Sigmoid colon (tissue), 4 donors: ENCODE results near the gene GTPBP4.

Experiments
- EP300 ChIP-seq, 4 donors: sonication (generic); formaldehyde crosslinking; IDR thresholded peaks; one replicate each; pipeline ENCODE4 v1.6.1; 2017; ENCODE audit warnings: antibody characterized with exemption in 4 of 4
- POLR2A ChIP-seq, 2 donors: fragments of 450-650 bp; IDR thresholded peaks; one replicate each; pipeline ENCODE4 v1.6.1; 2016; ENCODE audit warnings: antibody characterized with exemption in 2 of 2, mild to moderate bottlenecking in 2 of 2, moderate library complexity in 2 of 2
- POLR2AphosphoS5 ChIP-seq, 4 donors: sonication (generic); formaldehyde crosslinking; IDR thresholded peaks; one replicate each; pipeline ENCODE4 v1.6.1; 2017; ENCODE audit warnings: antibody characterized with exemption in 4 of 4
- TF ChIP-seq, protein P1 (sequence below), 4 experiments: fragments of 450-650 bp in 3 of 4; fragments of 200-600 bp in 1 of 4; IDR thresholded peaks; one replicate each; pipeline ENCODE4 v1.5.1; 2016 to 2019; ENCODE audit warnings: antibody characterized with exemption in 4 of 4, mild to moderate bottlenecking in 3 of 4, moderate library complexity in 2 of 4

DNA sequence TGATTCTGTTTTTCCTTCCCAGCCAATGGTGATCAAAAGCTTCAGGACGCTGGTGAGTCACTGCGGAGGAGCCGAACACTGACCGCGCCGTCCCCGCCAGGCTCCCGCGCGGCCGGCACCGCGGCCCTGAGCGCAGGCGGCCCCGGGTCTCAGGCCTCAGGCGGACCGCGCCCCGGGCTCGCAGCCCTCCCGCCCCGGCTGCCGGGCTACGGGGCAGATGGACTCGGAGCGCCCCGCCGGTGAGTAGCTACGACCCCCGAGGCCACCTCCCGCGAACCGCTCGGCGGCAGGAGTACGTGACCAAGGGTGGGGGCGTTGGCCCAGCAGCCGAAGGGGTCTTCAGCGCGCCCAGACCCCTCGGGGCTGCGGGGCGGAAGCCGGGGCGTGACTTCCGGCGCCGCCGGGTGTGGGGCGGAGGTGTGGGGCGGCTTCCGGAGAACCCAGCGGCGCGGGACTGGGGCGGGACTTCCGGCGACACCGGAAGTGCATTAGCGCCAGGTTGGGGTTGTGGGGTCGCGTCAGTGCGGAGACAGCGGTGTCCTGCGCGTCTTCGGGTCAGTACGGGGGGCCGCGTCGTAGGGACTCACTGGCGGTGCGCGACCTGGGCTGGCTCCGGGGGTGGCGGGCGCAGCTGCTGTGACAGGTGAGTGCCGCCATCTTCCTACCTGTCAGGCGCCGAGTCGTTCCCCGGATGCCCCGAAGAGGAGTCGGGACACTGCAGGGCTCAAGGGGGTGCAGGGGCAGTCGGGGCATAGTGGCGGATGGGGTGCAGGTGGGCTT lies 68.3 kb downstream of the GTPBP4 start, which contains the start of gene WDR37:
- TF ChIP-seq, protein P1, sequence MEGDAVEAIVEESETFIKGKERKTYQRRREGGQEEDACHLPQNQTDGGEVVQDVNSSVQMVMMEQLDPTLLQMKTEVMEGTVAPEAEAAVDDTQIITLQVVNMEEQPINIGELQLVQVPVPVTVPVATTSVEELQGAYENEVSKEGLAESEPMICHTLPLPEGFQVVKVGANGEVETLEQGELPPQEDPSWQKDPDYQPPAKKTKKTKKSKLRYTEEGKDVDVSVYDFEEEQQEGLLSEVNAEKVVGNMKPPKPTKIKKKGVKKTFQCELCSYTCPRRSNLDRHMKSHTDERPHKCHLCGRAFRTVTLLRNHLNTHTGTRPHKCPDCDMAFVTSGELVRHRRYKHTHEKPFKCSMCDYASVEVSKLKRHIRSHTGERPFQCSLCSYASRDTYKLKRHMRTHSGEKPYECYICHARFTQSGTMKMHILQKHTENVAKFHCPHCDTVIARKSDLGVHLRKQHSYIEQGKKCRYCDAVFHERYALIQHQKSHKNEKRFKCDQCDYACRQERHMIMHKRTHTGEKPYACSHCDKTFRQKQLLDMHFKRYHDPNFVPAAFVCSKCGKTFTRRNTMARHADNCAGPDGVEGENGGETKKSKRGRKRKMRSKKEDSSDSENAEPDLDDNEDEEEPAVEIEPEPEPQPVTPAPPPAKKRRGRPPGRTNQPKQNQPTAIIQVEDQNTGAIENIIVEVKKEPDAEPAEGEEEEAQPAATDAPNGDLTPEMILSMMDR (IDR thresholded peaks at IDR 0.05), result no peak
- TF ChIP-seq POLR2A (IDR thresholded peaks at IDR 0.05) (peak; percentile 52 to 70), POLR2AphosphoS5 (IDR thresholded peaks at IDR 0.05) (peak; percentile 76 to 94 (median 85)), EP300 (IDR thresholded peaks at IDR 0.05) (peak in 1 of 4 donors; percentile 22)
